GM19239 (cell line): ENCODE data around the gene FNBP1.
"Not testable (repeated sequence)": the region's sequence is repeated elsewhere in the genome, so short reads cannot be mapped to it uniquely, and the experiment has no call there.

Experiments
- DNase-seq: peaks from one replicate; pipeline ENCODE4 v3.0.0; 2011; ENCODE audit warnings: low spot score; ENCODE audit not compliant: insufficient read length
- FAIRE-seq: peaks from 2 replicates; lab custom pipeline; 2011; peaks lifted over from hg19 to GRCh38; lab: Jason Lieb, UNC

Gene FNBP1

DNA sequence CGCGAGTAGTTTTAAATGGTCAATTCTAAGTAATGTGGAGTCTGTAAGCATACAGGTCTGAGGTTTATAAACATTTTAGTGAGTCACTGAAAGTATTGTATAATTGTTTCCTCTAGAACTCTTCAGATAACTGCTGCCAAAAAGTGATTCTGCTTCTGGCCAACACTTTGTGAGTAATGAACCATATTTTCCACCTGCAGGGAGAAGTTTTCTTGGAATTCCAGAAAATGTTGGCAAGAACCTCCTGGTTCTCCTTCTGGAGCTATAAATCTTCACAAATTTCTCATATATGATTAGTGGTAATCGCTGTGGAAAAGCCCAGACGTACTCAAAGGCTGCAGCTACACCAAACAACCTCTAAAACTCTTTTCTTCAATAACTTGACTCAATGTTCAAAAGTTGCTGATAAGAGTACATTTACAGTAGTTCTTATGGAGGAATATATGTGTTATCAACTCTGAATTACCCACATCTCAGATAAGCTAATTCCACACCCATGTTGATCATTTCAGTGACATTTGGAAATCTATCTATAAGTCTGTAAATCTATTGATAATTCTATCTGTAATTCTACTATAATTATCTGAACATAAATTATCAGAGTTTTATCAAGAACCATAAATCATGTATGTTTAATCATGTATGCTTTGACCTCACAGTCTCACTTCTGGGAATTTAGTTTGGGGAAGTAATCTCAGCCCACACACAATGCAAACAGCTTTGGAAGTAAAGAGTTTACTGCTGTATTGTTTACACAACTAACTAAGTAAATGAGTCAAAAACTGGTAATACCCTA is 74.1 kb downstream of the FNBP1 start:
- no peak for FAIRE-seq
- DNase-seq: no peak

DNA sequence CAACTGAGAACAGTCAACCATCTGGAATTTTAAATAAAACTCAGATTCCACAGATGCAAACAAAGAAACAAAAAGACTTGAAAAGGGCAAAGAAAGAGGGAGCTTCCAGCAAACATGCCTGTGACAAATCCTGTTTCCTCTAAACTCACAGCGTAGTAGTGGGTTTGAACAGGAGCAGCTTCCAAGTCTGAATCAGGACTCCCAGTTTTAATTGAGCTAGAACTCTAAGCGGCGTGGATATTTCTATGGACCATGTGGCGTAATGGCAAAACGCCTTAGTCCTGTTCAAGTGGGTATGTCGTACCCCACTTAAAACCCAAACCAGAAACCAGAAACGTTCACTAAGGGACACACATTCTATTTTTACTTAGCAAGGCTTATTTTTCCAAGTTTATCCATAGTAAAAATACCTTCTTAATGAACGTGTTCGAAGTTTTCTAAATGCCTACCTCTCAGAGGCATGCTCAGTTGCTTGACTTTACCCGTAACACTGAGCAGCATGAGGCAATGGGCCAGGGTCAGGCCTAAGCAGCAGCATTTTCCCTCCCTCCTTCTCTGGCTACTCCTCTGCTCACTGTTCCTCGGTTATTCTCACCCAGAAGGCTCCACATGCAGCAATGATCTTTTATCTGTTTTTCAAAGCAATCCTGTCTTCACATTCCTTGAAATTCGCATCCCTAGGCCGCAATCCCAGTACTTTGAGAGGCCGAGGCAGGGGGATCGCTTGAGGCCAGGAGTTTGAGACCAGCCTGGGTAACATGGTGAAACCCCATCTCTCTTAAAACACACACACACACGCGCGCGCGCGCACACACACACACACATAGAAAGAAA is 77.9 kb downstream of the FNBP1 start:
- DNase-seq (no peak), FAIRE-seq (no peak)

DNA sequence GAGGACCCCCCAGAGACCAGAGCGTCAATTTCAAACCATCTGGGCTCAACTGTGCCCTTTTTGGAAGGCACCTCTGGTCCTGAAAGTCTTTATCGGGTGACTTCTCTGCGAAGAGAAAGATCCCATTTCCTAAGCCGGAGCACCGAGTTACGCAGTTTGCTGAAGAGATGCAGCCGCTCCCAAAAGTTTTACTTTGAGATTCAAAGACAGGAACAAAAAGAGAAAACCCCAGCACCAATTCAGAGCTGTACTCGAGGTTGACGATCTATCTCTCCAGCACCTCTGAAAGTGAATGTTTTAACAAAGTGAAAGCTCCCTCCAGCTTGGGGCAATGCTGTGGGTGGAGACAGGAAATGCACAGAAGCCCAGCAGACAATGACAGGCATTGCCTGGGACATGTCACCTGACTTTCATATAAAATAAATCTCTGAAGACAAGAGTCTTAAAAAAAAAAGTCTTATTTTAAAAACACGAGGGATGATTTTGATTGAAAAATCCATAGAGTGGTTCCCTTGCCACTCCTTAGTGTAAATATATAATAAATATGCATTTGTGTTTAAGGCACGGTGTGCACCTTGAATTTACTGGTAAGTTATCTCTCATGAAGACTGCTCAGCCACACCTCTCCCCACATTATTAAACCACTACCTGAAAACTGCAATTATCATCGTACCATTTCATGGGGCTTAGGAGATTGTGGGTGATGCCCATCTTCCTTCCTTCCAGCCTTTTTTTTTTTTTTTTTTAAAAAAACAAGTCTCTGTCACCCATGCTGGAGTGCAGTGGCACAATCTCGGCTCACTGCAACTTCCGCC is 79.9 kb downstream of the FNBP1 start:
- DNase-seq: peak; percentile 57
- FAIRE-seq: peak; percentile 94

DNA sequence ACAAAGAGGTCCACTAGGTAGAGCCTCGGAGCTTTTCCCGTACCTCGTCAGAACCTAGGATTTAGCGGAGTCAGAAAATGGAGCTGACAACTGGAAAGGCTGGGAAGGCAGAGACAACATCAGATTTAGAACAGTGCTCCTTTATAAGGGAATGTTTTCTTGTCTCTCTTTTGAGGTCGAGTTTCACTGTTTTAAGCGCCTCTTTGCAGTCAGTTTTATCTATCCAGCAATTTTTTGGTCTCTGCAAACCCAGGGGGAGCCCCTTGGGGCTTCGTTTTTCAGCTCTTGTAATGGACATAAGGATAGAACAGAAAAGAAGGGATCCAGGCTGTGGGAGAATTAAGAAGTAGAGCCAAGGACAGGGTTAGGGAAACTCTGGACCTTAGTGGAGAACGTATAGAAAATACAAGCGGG is 80.5 kb downstream of the FNBP1 start:
- DNase-seq (no peak), FAIRE-seq (peak; percentile 51)

DNA sequence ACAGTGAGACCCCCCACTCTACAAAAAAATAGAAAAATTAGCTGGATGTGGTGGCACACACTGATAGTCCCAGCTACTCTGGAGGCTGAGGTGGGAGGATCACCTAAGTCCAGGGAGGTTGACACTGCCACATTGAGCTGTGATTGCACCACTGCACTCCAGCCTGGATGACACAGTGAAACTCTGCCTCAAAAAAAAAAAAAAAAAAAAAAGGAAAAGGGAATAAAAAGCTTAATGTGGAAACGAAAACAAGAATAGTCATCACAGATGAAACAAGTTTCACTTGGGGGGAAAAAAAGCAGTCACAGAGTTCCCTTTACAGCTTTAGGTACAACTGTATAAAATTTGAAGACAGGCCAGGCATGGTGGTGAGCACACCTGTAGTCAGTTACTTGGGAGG is 84.2 kb downstream of the FNBP1 start:
- DNase-seq (no peak), FAIRE-seq (no peak)

DNA sequence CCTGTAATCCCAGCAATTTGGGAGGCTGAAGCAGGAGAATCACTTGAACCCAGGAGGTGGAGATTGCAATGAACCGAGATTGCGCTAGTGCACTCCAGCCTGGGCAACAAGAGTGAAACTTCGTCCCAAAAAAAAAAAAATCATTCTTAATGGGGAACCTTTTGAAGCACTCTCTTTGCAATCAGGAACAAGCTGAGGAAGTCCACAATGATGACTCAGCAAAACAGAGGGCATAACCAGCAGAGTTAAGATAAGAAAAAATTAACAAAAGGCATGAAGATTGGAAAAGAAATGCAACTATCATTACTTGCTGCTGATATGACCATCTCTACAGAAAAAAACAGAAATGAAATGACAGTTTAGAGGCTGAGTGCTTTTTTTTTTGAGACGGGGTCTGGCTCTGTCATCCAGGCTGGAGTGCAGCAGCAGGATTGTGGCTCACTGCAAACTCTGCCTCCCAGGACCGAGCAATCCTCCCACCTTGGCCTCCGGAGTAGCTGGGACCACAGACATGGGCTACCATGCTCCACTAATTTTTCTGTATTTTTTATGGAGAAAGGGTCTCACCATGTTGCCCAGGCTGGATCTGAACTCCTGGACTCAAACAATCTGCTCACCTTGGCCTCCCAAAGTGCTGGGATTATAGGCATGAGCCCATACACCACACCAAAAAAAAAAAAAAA is 88.0 kb downstream of the FNBP1 start:
- no peak for DNase-seq
- FAIRE-seq: no peak

DNA sequence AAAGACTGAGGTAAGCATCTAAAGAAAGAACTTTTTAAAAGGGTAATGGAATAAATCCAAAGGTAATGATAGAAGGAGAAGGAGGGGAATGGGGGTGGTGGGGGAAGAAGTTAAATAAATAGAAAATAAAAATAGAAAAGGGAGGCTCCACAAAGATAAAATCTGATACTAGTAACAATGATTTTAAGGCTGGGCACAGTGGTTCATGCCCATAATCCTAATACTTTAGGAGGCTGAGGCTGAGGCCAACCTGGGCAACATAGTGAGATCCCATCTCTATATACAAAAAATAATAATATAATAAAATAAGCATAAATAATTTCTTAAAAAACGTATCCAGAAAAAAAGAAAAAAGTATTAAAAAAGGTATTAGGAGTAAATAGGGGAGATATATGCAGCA is 89.3 kb downstream of the FNBP1 start:
- no peak for DNase-seq
- no peak for FAIRE-seq

DNA sequence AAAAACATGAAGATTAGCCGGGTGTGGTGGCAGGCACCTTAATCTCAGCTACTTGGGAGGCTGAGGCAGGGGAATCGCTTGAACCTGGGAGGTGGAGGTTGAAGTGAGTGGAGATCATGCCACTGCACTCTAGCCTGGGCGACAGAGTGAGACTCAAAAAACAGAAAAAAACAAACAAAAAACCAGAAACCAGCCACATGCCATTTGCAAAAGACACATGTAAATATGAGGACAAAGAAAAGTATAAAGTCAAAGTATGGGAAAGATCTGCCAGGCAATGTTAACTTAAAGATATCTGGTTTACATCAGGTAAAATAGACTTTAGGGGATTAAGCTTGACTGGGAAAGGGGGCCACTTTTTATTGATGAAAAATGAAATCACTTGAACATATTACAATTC is 90.7 kb downstream of the FNBP1 start:
- FAIRE-seq (no peak), DNase-seq (no peak)

DNA sequence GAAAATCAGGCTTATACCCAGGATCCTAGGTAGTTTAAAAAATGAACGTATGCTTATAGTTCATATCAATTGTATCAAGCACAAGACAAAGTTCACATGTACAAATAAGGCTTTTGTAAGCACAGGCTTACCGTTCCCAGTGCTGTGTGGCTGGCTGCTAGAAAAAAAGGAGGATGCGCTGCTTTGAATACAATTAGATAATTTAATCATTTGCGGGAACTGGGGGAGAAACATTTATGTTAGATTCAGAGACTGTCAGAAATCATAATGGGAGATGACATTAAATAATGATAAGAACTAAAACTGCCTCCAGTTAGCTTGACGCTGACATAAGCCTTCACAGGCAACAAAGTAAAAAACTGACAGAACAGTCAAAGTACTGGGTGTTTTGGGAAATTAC is 93.2 kb downstream of the FNBP1 start:
- DNase-seq (no peak), FAIRE-seq (no peak)

DNA sequence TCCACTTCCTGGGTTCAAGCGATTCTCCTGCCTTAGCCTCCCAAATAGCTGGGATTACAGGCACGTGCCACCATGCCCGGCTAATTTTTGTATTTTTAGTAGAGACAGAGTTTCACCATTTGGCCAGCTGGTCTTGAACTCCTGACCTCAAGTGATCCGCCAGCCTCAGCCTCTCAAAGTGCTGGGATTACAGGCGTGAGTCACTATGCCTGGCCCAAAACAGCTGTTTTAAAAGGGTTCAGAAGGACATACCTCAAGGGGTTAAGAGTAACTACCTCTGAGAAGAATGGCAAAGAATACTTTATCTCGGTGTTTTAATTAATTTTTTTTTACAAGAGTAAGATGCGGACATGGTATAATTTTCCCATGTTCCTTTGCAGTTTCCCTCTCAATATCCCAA is 94.4 kb downstream of the FNBP1 start:
- DNase-seq: not testable (repeated sequence)

DNA sequence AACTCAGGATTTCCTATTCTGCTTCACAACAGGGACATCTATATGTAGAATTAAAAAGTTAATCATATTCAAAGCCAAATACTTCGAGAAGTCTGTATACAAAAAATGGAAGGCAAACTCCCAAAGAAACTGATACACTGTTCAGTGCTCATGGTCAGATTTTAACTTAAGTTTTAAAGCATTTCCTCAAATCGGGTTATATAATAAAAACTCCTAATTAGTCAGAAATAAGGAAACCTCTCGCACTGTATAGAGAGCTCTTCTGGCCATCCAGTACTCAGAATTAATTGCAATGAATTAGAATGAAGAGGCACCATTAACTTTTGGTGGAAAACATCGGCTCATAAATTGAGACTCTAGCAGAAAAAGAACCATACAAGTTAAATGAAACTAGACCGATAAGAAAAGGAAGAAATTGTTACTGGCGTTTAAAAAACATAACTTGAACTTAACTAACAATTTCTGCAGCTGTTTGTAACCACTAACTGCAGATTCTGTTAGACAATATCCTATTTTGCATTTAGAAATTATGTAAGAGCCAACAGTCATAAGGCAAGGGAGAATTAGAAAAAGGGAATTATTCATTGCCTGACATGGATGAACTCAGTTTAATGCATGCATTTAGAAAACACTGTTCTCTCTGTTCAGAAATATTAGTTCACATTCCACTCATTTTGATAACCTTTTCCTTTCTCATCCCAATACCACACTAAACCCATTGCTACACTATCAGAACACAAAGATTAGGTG is 96.6 kb downstream of the FNBP1 start:
- FAIRE-seq: peak; percentile 77
- DNase-seq: no peak

More for the DNA sequence above, 94.4 kb downstream of the FNBP1 start:
- FAIRE-seq: not testable (repeated sequence)

DNA sequence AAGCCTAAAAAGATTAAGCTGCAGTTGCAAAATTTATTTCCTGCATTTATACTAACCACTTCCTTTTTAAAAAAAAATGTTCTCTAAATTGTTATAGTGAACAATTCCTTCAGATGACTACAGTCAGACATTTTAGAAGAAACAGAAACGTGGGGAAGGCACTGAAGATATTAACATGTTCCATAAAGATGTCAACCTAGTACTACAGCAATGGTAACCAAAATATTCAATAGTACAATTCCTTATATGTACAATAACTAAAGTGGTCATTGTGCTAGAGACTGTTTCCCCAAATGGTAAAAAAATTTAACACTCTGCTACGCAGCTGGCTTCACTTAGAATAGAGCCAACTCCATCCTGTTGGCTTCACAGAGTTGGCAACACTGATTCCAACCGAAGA is 97.7 kb downstream of the FNBP1 start:
- no peak for DNase-seq

DNA sequence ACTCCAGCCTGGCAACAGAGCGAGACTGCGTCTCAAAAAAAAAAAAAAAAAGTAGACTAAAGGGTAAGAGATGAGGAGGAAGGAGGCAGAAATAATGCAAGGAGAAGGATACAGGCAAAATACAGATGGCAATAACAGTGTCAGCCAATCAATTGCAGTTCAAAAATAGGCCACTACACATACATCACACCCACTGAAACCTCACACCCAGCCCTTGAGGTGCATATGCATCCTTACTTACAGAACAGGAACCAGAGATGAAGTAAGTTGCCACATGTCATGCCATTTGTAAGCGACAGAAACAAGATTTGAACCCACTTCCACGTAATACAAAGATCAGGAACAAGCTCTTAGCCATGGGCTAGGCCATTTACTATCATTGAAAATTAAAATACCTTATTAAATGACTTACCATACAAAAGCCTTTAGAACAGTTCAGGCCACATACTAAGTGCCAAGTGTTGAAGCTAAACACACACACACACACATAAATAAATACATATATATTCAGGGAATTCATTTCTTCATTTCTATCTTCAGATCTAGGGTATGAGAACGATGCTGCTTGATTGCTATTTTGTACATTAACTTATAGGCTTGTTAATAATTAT is 98.4 kb downstream of the FNBP1 start:
- no peak for FAIRE-seq
- no peak for DNase-seq

More for the DNA sequence above, 97.7 kb downstream of the FNBP1 start:
- no peak for FAIRE-seq

DNA sequence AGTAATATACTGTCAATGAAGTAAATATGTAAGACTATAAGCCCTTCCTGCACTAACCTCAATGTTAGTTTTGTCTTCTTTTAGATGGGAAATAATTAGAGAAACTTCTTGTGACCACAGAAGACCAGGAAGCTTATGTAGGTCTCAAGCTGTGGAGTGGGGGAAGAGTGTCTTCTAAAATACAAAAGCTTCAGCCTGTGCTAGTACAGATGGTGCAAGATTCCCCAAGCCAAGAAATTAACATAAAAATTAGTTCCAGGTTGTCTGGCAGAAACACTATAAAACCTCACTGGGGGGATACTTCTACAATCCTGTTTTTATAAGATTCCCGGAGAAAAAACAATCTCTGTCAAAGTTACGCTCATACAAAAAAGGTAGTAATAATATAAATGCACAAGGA is 103.6 kb downstream of the FNBP1 start:
- FAIRE-seq: no peak

DNA sequence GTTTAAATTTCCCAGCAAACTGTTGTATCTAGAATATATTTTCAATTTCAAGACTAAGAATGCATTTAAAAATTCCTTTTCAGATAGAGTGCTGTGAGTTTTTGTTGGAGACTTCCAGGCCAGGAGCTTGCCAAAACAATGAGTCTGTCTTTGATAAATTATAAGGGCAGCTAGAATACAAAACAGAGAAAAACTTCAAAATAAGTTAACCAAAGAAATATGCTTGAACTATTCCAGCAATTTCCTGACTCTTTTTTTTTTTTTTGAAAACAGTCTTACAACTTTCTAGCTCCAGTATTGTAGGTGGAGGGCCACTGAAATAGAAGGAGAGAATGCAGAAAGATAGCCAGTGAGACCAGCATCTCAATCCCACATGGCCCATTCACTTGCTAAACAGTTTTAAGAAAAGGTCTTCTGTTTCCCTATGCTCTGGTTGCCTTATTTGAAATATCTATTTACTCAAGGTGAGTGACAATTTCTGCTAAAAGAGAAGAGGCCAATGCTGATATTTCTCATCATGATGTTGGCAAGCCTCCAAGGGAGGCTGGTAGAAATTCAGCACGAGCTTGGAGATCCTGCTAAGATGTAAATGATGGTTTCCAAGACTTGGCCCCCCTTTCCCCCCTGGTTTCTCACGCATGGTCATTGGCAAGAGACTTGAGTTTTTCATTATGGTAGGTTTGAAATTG is 104.6 kb downstream of the FNBP1 start:
- FAIRE-seq: no peak
- DNase-seq: no peak

More for the DNA sequence above, 103.6 kb downstream of the FNBP1 start:
- DNase-seq: no peak

DNA sequence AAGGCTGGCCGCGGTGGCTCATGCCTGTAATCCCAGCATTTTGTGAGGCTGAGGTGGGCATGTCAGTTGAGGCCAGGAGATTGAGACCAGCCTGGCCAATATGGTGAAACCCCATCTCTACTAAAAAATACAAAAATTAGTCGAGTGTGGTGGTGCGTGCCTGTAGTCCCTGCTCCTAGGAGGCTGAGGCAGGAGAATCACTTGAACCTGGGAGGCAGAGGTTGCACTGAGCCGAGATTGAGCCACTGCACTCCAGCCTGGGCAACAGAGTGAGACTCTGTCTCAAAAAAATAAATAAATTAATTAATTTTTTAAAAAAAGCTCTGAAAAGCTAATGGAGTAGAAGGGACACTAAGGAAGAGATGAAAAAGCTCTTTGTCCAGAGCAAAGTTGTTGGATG is 105.1 kb downstream of the FNBP1 start:
- not testable (repeated sequence) for DNase-seq, FAIRE-seq

DNA sequence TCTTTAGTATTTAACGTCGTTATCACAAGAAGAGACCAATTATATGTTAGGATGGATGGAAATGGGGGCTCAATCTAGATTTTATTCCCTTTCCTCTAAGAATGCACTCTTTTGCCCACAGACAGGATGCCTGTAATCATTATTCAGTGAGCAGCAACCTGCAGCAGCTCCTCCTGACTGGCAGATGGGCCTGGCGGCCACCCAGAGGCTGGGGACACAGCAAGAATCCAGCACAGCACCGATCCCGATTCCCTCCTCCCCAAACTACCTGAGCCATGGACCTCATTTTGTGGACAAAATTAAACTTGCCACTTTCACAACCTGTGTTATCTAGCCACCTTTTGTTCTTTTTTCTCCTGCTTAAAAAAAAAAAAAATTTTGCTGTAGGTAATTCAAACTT is 106.8 kb downstream of the FNBP1 start:
- DNase-seq (no peak), FAIRE-seq (no peak)

DNA sequence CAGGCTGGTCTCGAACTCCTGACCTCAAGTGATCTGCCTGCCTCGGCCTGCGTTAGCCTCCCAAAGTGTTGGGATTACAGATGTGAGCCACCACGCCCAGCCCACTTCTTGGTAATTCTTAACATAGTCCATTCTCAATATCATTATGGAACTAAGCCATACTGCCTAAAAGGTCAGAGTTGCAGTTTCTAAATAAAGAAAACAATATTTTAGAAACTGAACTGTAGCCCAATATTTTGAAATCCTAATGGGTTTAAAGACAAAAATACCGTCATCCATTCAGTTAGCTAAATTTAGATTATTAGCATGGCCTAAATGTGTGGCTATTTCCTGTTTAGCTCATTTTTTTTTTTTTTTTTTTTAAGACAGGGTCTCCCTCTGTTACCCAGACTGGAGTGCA is 108.2 kb downstream of the FNBP1 start:
- DNase-seq: no peak
- no peak for FAIRE-seq
